ENCODE data around the gene TOLLIP.

Gene TOLLIP

GRCh38 chr11:1289211-1289935 is 20.1 kb downstream of the TOLLIP start (continued):
- no peak for TF ChIP-seq FEZF1 (tag by site-specific recombination; IDR thresholded peaks at IDR 0.05)
- TF ChIP-seq SP2 (tag by site-specific recombination; IDR thresholded peaks at IDR 0.05), result no peak

- Histone ChIP-seq H3K4me3 (ENCODE audit: low read depth, low read length) (no peak overlapping the region), H3K9me3 (ENCODE audit: control insufficient read depth, insufficient read depth, low read depth, low read length) (no peaks in the 10 kb centered on the region), H3K4me1 (ENCODE audit: control insufficient read depth, insufficient read depth, low read length) (no peaks in the 10 kb centered on the region), H3K36me3 (ENCODE audit: control insufficient read depth in 2 of 2, insufficient read depth in 1 of 2, low read length in 2 of 2) (peaks cover 0 to 82% of the 10 kb centered on the region in 2 experiments; a peak in 1 of 3 replicates), H3K27ac (ENCODE audit: extremely low read depth, low read depth, low read length) (no peak overlapping the region)
- TF ChIP-seq ZBTB7A (tag by site-specific recombination; IDR thresholded peaks at IDR 0.05; ENCODE audit: low read depth) (no peak), PRDM4 (tag by site-specific recombination; IDR thresholded peaks at IDR 0.05) (no peak), ZNF830 (tag by site-specific recombination; IDR thresholded peaks at IDR 0.05; ENCODE audit: low read depth) (no peak)
- TF ChIP-seq, protein P1, sequence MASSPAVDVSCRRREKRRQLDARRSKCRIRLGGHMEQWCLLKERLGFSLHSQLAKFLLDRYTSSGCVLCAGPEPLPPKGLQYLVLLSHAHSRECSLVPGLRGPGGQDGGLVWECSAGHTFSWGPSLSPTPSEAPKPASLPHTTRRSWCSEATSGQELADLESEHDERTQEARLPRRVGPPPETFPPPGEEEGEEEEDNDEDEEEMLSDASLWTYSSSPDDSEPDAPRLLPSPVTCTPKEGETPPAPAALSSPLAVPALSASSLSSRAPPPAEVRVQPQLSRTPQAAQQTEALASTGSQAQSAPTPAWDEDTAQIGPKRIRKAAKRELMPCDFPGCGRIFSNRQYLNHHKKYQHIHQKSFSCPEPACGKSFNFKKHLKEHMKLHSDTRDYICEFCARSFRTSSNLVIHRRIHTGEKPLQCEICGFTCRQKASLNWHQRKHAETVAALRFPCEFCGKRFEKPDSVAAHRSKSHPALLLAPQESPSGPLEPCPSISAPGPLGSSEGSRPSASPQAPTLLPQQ (tag by site-specific recombination; IDR thresholded peaks at IDR 0.05), result no peak
- TF ChIP-seq, protein P2, sequence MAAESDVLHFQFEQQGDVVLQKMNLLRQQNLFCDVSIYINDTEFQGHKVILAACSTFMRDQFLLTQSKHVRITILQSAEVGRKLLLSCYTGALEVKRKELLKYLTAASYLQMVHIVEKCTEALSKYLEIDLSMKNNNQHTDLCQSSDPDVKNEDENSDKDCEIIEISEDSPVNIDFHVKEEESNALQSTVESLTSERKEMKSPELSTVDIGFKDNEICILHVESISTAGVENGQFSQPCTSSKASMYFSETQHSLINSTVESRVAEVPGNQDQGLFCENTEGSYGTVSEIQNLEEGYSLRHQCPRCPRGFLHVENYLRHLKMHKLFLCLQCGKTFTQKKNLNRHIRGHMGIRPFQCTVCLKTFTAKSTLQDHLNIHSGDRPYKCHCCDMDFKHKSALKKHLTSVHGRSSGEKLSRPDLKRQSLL (tag by site-specific recombination; IDR thresholded peaks at IDR 0.05), result no peak
- POLR2A ChIA-PET, result no interaction called here
- CTCF ChIA-PET, result interaction anchor here (0.7 kb wide), 1 partner anchor 13 kb away, joined by 5 read pairs; no protein-coding TSS in a partner anchor
Measured at GRCh38 chr11:1288426-1289151, 20.8 kb downstream of the TOLLIP start.

DNA sequence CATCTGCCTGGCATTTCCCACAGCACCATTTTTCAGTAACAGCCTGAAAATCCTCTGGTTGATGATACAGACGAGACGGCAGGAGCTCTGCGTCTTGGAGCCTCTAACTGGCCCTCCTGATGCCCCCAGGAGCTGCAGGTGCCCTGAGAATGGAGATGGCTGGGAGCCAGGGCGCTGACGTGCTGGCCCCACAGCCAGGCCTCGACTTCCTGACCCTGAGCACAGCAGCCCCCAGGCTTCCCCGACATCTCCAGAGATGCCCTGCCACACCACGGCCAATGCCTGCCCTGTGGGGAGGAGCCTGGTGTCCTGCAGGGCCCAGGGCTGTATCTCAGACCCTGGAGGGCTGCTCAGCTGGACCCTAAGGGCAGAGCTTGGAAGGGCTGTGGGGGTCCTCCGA is 21.5 kb downstream of the TOLLIP start:
- no peaks in the 10 kb centered on the region for H3K4me1 ChIP-seq (ENCODE audit: control insufficient read depth, insufficient read depth, low read length)
- POLR2A ChIA-PET, result no interaction called here
- H3K4me3 ChIP-seq (ENCODE audit: low read depth, low read length), result no peak overlapping the region
- no peaks in the 10 kb centered on the region for H3K9me3 ChIP-seq (ENCODE audit: control insufficient read depth, insufficient read depth, low read depth, low read length)
- CTCF ChIA-PET, result no interaction called here
- no peak overlapping the region for H3K27ac ChIP-seq (ENCODE audit: extremely low read depth, low read depth, low read length)
- H3K36me3 ChIP-seq (ENCODE audit: control insufficient read depth in 2 of 2, insufficient read depth in 1 of 2, low read length in 2 of 2), result peaks cover 0 to 81% of the 10 kb centered on the region in 2 experiments; a peak in 1 of 3 replicates
- TF ChIP-seq ZBTB1 (tag by site-specific recombination; IDR thresholded peaks at IDR 0.05) (no peak), ZBTB8A (tag by site-specific recombination; IDR thresholded peaks at IDR 0.05) (no peak), ZSCAN23 (tag by site-specific recombination; IDR thresholded peaks at IDR 0.05) (no peak), ZNF169 (tag by site-specific recombination; IDR thresholded peaks at IDR 0.05) (no peak), ZNF23 (tag by site-specific recombination; IDR thresholded peaks at IDR 0.05; ENCODE audit: borderline replicate concordance) (no peak), KLF1 (tag by site-specific recombination; IDR thresholded peaks at IDR 0.05) (no peak), ZNF747 (tag by site-specific recombination; IDR thresholded peaks at IDR 0.05) (no peak), ZBTB26 (tag by site-specific recombination; optimal IDR thresholded peaks at IDR 0.05) (no peak), ZNF16 (tag by site-specific recombination; IDR thresholded peaks at IDR 0.05; ENCODE audit: low read depth) (no peak), IKZF3 (tag by site-specific recombination; IDR thresholded peaks at IDR 0.05) (no peak), ZNF202 (tag by site-specific recombination; IDR thresholded peaks at IDR 0.05; ENCODE audit: borderline replicate concordance) (no peak), ZNF18 (tag by site-specific recombination; IDR thresholded peaks at IDR 0.05) (no peak), OSR2 (tag by site-specific recombination; IDR thresholded peaks at IDR 0.05) (no peak)
- TF ChIP-seq, protein P3, sequence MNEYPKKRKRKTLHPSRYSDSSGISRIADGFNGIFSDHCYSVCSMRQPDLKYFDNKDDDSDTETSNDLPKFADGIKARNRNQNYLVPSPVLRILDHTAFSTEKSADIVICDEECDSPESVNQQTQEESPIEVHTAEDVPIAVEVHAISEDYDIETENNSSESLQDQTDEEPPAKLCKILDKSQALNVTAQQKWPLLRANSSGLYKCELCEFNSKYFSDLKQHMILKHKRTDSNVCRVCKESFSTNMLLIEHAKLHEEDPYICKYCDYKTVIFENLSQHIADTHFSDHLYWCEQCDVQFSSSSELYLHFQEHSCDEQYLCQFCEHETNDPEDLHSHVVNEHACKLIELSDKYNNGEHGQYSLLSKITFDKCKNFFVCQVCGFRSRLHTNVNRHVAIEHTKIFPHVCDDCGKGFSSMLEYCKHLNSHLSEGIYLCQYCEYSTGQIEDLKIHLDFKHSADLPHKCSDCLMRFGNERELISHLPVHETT (tag by site-specific recombination; IDR thresholded peaks at IDR 0.05), result no peak
- TF ChIP-seq, protein P2 (tag by site-specific recombination; IDR thresholded peaks at IDR 0.05), result no peak

All from HEK293 (cell line).